ENCODE data around the gene SEMA4D.

The SEMA4D gene

GRCh38 chr9:89360465-89360864, 137.4 kb downstream of the SEMA4D start:
- H3K27ac ChIP-seq = no peak overlapping the region
- TF ChIP-seq ZFX (IDR thresholded peaks at IDR 0.05; ENCODE audit: borderline replicate concordance) (no peak), CTCF (IDR thresholded peaks at IDR 0.05) (no peak)

GRCh38 chr9:89359751-89360261, 138.1 kb downstream of the SEMA4D start:
- no peak overlapping the region for H3K27ac ChIP-seq
- TF ChIP-seq CTCF (IDR thresholded peaks at IDR 0.05) (no peak), ZFX (IDR thresholded peaks at IDR 0.05; ENCODE audit: borderline replicate concordance) (no peak)

- no peak overlapping the region for H3K27ac ChIP-seq
- TF ChIP-seq CTCF (IDR thresholded peaks at IDR 0.05) (no peak), ZFX (IDR thresholded peaks at IDR 0.05; ENCODE audit: borderline replicate concordance) (no peak)
Measured at GRCh38 chr9:89358985-89359384, 138.9 kb downstream of the SEMA4D start.

GRCh38 chr9:89358376-89358916, 139.5 kb downstream of the SEMA4D start:
- TF ChIP-seq ZFX (IDR thresholded peaks at IDR 0.05; ENCODE audit: borderline replicate concordance) (no peak), CTCF (IDR thresholded peaks at IDR 0.05) (no peak)
- no peak overlapping the region for H3K27ac ChIP-seq

GRCh38 chr9:89357331-89358197, 140.3 kb downstream of the SEMA4D start:
- no peak overlapping the region for H3K27ac ChIP-seq
- TF ChIP-seq ZFX (IDR thresholded peaks at IDR 0.05; ENCODE audit: borderline replicate concordance) = no peak
- no peak for TF ChIP-seq CTCF (IDR thresholded peaks at IDR 0.05)

GRCh38 chr9:89356782-89357181, 141.1 kb downstream of the SEMA4D start:
- TF ChIP-seq CTCF (IDR thresholded peaks at IDR 0.05) (no peak), ZFX (IDR thresholded peaks at IDR 0.05; ENCODE audit: borderline replicate concordance) (no peak)
- H3K27ac ChIP-seq = no peak overlapping the region

- no peak overlapping the region for H3K27ac ChIP-seq
- TF ChIP-seq CTCF (IDR thresholded peaks at IDR 0.05) = no peak
- no peak for TF ChIP-seq ZFX (IDR thresholded peaks at IDR 0.05; ENCODE audit: borderline replicate concordance)
Measured at GRCh38 chr9:89354471-89354870, 143.4 kb downstream of the SEMA4D start.
